Heart right ventricle (tissue), 16 donors: ENCODE data around the gene YRDC. TPM values are rescaled to one million over a fixed set of nuclear protein-coding genes. Genes with fewer than 3 reads are reported as not detected.

ENCODE experiments used
- ATAC-seq, 8 donors: fragments of 200-7000 bp; cut with Tn5 transposase; one replicate each; pipeline ENCODE4 v1.9.1; 2020; ENCODE audit warnings: mild to moderate bottlenecking in 8 of 8, moderate library complexity in 8 of 8, moderate number of reproducible peaks in 1 of 8
- DNase-seq, 2 donors: peaks; one replicate each; pipeline ENCODE4 v3.0.0-alpha.2; 2020
- H3K27ac ChIP-seq, 10 donors: fragments of 200-600 bp; sonication (generic) in 2 of 10; one replicate each; pipeline versions ENCODE4 v1.5.0 to v1.8.0; 2020 to 2022; ENCODE audit warnings: mild to moderate bottlenecking in 3 of 10
- H3K27me3 ChIP-seq, 7 donors: fragments of 200-600 bp; one replicate each; pipeline ENCODE4 v1.8.0; 2021 to 2022; ENCODE audit warnings: mild to moderate bottlenecking in 2 of 7
- H3K36me3 ChIP-seq, 9 donors: fragments of 200-600 bp; sonication (generic) in 1 of 9; one replicate each; pipeline versions ENCODE4 v1.5.0 to v1.8.0; 2020 to 2022; ENCODE audit warnings: mild to moderate bottlenecking in 2 of 9
- H3K4me1 ChIP-seq, 9 donors: fragments of 200-600 bp; sonication (generic) in 1 of 9; one replicate each; pipeline versions ENCODE4 v1.5.0 to v1.8.0; 2020 to 2022; ENCODE audit warnings: mild to moderate bottlenecking in 4 of 9
- H3K4me3 ChIP-seq, 10 donors: fragments of 200-600 bp; sonication (generic) in 2 of 10; one replicate each; pipeline versions ENCODE4 v1.5.0 to v1.8.0; 2020 to 2022; ENCODE audit warnings: mild to moderate bottlenecking in 7 of 10, moderate library complexity in 2 of 10
- H3K9me3 ChIP-seq, 11 donors: fragments of 200-600 bp in 10 of 11; sonication (generic) in 2 of 11; one replicate each; pipeline versions ENCODE4 v1.5.0 to v1.8.0; 2013 to 2022; ENCODE audit warnings: mild to moderate bottlenecking in 2 of 11, control low read depth in 1 of 11, moderate library complexity in 1 of 11
- WGBS, 2 donors: extraction: QIAGEN DNeasy Blood & Tissue Kit; methylation state at CpG; one replicate each; pipeline ENCODE4 v1.1.7; 2013; ENCODE audit warnings: inconsistent platforms in 1 of 2; 5-methylcytosine and 5-hydroxymethylcytosine counted together
- intact Hi-C, 10 donors: fragments of 100-400 bp; cut with DNase I; formaldehyde crosslinking; loops; one replicate each; pipeline versions ENCODE4 v1.11.1 to v1.14.2; 2022
- polyA plus RNA-seq, 2 donors: library from polyadenylated mRNA; stranded (reverse); fragments of 200-250 nt; gene quantifications; one replicate each; pipeline ENCODE4 v1.2.3, GENCODE V29; 2013
- total RNA-seq, 10 donors: library from RNA; stranded (reverse); fragmentation: NEBNext Ultra II Directional in 3 of 10; extraction: Animal tissue kit (Norgen Biotek cat#: 25700) in 3 of 10; gene quantifications; one replicate each; pipeline versions ENCODE4 v1.2.1 to v1.2.4, GENCODE V29; 2021 to 2023
- TF ChIP-seq, protein P1 (sequence below), 9 donors: fragments of 200-600 bp; sonication (generic) in 2 of 9; IDR thresholded peaks; one replicate each; pipeline versions ENCODE4 v1.5.0 to v1.8.0; 2021 to 2022; ENCODE audit warnings: antibody characterized with exemption in 9 of 9, mild to moderate bottlenecking in 5 of 9, moderate library complexity in 1 of 9
- donor health status: Arrhythmogenic right ventricular cardiomyopathy.
- donor health status: ischemic (EF 13 %, LVEDD 7.1; RV severe dilation, severe dysfunction).
- donor health status: healthy with polysubstance abuse.
- donor health status: DM: no; HTN: yes; CAD: no.
- donor health status: DM: no; HTN: no; CAD: no.
- donor health status: ischemic (EF 25% LVEDD 6.9; RV normal size, moderate dysfunction).
- donor health status: ischemic (EF 25% LVEDD 5.7; RV mildly dilated, moderate dysfunction).
- donor health status: healthy.
- donor health status: DM: yes; HTN: yes; CAD: no.
- donor health status: Ischemic cardiomyopathy.
- donor health status: ischemic (EF 35%, LVEDD 5.7; RV mildly dilated, moderate dysfunction).
- donor health status: nonischemic (EF 11% LVEDD 7.7; RV severe dilation, severe dysfunction).
- donor health status: DM: yes; HTN: yes; CAD: no.
- donor health status: PGD.
- donor health status: ischemic (EF 29% LVEDD 5.4; RV normal size, mild dysfunction).
- donor health status: nonischemic (EF 23%, LVEDD 6.1; RV moderate dilation, normal function).

The YRDC gene
- total and polyA plus RNA-seq, 12 donors: 3.3 to 15.9 (median 5.5) TPM

DNA sequence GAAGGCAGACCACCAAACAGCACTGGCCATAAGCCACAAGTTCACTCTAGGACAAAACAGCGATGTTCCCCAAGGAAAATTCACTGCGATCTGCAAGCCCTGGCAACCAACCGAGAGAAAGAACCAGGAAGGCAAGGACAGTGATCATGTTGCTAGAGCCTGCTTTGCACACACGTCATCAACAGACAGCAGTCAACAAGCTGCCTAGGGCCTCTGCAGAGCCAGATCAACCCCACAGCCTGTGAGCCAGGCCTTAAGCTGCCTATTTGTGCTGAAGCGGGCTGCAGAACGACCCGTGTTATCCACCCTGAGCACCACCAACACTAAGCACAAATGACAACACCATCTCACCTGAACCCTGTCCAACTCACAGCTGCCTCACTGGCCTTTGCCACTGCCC, 6.2 kb upstream of the YRDC start:
- no peak for DNase-seq
- 80 to 81% methylated on average over 7 of the region's 7 CpGs for WGBS, 2 donors
- Histone ChIP-seq H3K4me3 (no peak overlapping the region), H3K9me3 (no peaks in the 10 kb centered on the region), H3K27me3 (no peaks in the 10 kb centered on the region), H3K4me1 (peaks cover 0 to 31% (median 9%) of the 10 kb centered on the region in 9 donors), H3K36me3 (peaks cover 0 to 79% (median 13%) of the 10 kb centered on the region in 9 donors), H3K27ac (peak overlapping the region in 1 of 10 donors; percentile 15)
- ATAC-seq: peak in 1 of 8 donors; percentile 31
- intact Hi-C loops: loop anchor here in 5 of 10 donors (5.0 to 10.0 kb wide), 3 partner anchors 43 to 171 kb away; partner anchors contain the start of gene MTF1 (in 4 of the 5)
- TF ChIP-seq, protein P1, sequence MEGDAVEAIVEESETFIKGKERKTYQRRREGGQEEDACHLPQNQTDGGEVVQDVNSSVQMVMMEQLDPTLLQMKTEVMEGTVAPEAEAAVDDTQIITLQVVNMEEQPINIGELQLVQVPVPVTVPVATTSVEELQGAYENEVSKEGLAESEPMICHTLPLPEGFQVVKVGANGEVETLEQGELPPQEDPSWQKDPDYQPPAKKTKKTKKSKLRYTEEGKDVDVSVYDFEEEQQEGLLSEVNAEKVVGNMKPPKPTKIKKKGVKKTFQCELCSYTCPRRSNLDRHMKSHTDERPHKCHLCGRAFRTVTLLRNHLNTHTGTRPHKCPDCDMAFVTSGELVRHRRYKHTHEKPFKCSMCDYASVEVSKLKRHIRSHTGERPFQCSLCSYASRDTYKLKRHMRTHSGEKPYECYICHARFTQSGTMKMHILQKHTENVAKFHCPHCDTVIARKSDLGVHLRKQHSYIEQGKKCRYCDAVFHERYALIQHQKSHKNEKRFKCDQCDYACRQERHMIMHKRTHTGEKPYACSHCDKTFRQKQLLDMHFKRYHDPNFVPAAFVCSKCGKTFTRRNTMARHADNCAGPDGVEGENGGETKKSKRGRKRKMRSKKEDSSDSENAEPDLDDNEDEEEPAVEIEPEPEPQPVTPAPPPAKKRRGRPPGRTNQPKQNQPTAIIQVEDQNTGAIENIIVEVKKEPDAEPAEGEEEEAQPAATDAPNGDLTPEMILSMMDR (IDR thresholded peaks at IDR 0.05): no peak

DNA sequence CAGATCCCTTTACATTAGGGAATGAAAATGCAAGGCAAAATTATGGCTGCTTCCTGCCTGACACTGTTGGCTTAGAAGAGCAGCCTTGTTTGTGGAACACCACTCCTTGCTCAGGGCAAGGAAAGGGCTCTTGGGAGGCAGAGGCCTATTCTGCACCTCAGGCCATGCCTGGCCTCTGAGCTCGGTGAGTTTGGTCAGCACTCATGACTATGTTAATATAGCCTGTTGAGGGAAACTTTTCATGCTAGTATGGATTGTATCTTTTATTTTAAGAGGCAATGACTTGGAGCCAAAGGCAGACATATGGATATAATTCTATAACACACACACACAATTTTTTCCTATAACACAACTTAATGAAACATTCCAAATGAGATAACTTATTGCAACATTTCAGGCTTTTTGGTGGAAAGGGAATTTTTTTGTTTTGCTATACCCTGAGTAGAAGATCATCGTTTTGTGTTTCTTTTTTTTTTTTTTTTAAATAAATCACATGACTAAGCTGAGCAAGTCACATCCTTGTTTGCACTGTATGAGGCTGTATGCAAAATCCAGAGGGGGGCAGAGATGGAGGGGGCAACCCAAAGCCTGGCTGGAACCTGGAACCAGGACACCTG, 5.6 kb upstream of the YRDC start:
- TF ChIP-seq, protein P1 (IDR thresholded peaks at IDR 0.05): no peak
- peaks cover 0 to 37% (median 15%) of the 10 kb centered on the region in 9 donors for H3K4me1 ChIP-seq
- H3K9me3 ChIP-seq: no peaks in the 10 kb centered on the region
- peak overlapping the region in 1 of 10 donors; percentile 15 for H3K27ac ChIP-seq
- 81 to 85% methylated on average over 2 of the region's 2 CpGs for WGBS, 2 donors
- intact Hi-C loops: loop anchor here in 5 of 10 donors (5.0 to 10.0 kb wide), 3 partner anchors 44 to 171 kb away; partner anchors contain the start of gene MTF1 (in 4 of the 5)
- no peak for DNase-seq
- H3K36me3 ChIP-seq: peaks cover 0 to 73% (median 13%) of the 10 kb centered on the region in 9 donors
- H3K27me3 ChIP-seq: no peaks in the 10 kb centered on the region
- H3K4me3 ChIP-seq: no peak overlapping the region
- no peak for ATAC-seq

- WGBS, 2 donors: 33 to 38% methylated on average over 7 of the region's 7 CpGs
- intact Hi-C loops: loop anchor here in 5 of 10 donors (5.0 to 10.0 kb wide), 3 partner anchors 46 to 174 kb away; partner anchors contain the start of gene MTF1 (in 4 of the 5)
These were observed 3.1 kb upstream of the YRDC start for GRCh38 chr1:37811027-37811655.

GRCh38 chr1:37809942-37810341, 1.9 kb upstream of the YRDC start:
- no peak for ATAC-seq
- H3K27ac ChIP-seq: peak overlapping the region in 5 of 10 donors; percentile 22 to 98 (median 92)
- intact Hi-C loops: loop anchor here in 9 of 10 donors (2.0 to 10.0 kb wide), 8 partner anchors 47 to 175 kb away; partner anchors contain the start of genes MTF1 (in 5 of the 9) and CDCA8 (in 4 of the 9)

More at GRCh38 chr1:37811027-37811655, 3.1 kb upstream of the YRDC start:
- no peak overlapping the region for H3K27ac ChIP-seq
- H3K36me3 ChIP-seq: peaks cover 0 to 56% (median 12%) of the 10 kb centered on the region in 9 donors
- H3K4me1 ChIP-seq: peaks cover 7 to 49% (median 21%) of the 10 kb centered on the region in 9 donors
- H3K9me3 ChIP-seq: no peaks in the 10 kb centered on the region
- no peak for ATAC-seq
- H3K4me3 ChIP-seq: no peak overlapping the region
- no peaks in the 10 kb centered on the region for H3K27me3 ChIP-seq
- TF ChIP-seq, protein P1 (IDR thresholded peaks at IDR 0.05): peak; percentile 56 to 84 (median 72)
- peak; percentile 29 to 51 for DNase-seq

More at GRCh38 chr1:37809942-37810341, 1.9 kb upstream of the YRDC start:
- no peak for DNase-seq
- Histone ChIP-seq H3K4me1 (peaks cover 7 to 49% (median 21%) of the 10 kb centered on the region in 9 donors), H3K9me3 (no peaks in the 10 kb centered on the region), H3K36me3 (peaks cover 0 to 56% (median 14%) of the 10 kb centered on the region in 9 donors), H3K4me3 (no peak overlapping the region), H3K27me3 (no peaks in the 10 kb centered on the region)
- whole genome bisulfite sequencing, 2 donors: 37 to 39% methylated on average over 2 of the region's 2 CpGs
- TF ChIP-seq, protein P1 (IDR thresholded peaks at IDR 0.05): no peak
